Measurements from ENCODE around the gene MINDY2. TPM values are rescaled to one million over a fixed set of nuclear protein-coding genes. Genes with fewer than 3 reads are reported as not detected.
"Not testable (repeated sequence)": the region's sequence is repeated elsewhere in the genome, so short reads cannot be mapped to it uniquely, and the experiment has no call there.

Gene MINDY2
- polyA plus RNA-seq, 3 donors, result 3.4 to 10.9 (median 3.4) TPM

- TF ChIP-seq, protein P1, sequence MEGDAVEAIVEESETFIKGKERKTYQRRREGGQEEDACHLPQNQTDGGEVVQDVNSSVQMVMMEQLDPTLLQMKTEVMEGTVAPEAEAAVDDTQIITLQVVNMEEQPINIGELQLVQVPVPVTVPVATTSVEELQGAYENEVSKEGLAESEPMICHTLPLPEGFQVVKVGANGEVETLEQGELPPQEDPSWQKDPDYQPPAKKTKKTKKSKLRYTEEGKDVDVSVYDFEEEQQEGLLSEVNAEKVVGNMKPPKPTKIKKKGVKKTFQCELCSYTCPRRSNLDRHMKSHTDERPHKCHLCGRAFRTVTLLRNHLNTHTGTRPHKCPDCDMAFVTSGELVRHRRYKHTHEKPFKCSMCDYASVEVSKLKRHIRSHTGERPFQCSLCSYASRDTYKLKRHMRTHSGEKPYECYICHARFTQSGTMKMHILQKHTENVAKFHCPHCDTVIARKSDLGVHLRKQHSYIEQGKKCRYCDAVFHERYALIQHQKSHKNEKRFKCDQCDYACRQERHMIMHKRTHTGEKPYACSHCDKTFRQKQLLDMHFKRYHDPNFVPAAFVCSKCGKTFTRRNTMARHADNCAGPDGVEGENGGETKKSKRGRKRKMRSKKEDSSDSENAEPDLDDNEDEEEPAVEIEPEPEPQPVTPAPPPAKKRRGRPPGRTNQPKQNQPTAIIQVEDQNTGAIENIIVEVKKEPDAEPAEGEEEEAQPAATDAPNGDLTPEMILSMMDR (IDR thresholded peaks at IDR 0.05), result no peak
- Histone ChIP-seq H2AFZ (ENCODE audit: insufficient read depth, low read depth, low read length, poor library complexity, severe bottlenecking) (no peak overlapping the region), H3K79me2 (ENCODE audit: insufficient read depth, low read length) (no peaks in the 10 kb centered on the region), H3K4me3 (replicated peaks in 1 of 3; ENCODE audit: low read depth in 2 of 3, low read length in 3 of 3) (no peak overlapping the region), H4K20me1 (ENCODE audit: insufficient read depth, low read length) (no peaks in the 10 kb centered on the region), H3K36me3 (replicated peaks in 1 of 2; ENCODE audit: control insufficient read depth in 1 of 2, insufficient read depth in 2 of 2, low read length in 2 of 2) (peaks cover 6 to 27% of the 10 kb centered on the region in 2 donors), H3K9me3 (replicated peaks in 1 of 2; ENCODE audit: control insufficient read depth in 1 of 2, insufficient read depth in 1 of 2, low read length in 2 of 2) (no peaks in the 10 kb centered on the region), H3K27ac (ENCODE audit: low read depth in 1 of 2, low read length in 2 of 2) (no peak overlapping the region), H3K27me3 (ENCODE audit: control insufficient read depth in 2 of 2, insufficient read depth in 2 of 2, low read length in 2 of 2) (no peaks in the 10 kb centered on the region), H3K4me2 (replicated peaks; ENCODE audit: extremely low read depth, low read length, poor library complexity, severe bottlenecking) (no peak overlapping the region), H3K4me1 (ENCODE audit: control insufficient read depth in 1 of 2, insufficient read depth in 2 of 2, low read length in 2 of 2) (no peaks in the 10 kb centered on the region), H3K9ac (ENCODE audit: insufficient read depth, low read length, poor library complexity, severe bottlenecking) (no peak overlapping the region)
- intact Hi-C loops (cut with micrococcal nuclease), result no loop called here
- Mint-ChIP-seq H3K9me3 (no peaks in the 10 kb centered on the region), H3K4me1 (no peaks in the 10 kb centered on the region), H3K27me3 (ENCODE audit: low read depth in 3 of 3) (no peaks in the 10 kb centered on the region), H3K36me3 (peaks cover 29 to 46% of the 10 kb centered on the region in 2 donors), H3K4me3 (no peak overlapping the region), H3K27ac (no peak overlapping the region)
- DNase-seq, result no peak
- WGBS (ENCODE audit: insufficient coverage), result 100% methylated on average over 4 of the region's 4 CpGs
These were observed 71.8 kb downstream of the MINDY2 start for GRCh38 chr15:58842713-58843396.

DNA sequence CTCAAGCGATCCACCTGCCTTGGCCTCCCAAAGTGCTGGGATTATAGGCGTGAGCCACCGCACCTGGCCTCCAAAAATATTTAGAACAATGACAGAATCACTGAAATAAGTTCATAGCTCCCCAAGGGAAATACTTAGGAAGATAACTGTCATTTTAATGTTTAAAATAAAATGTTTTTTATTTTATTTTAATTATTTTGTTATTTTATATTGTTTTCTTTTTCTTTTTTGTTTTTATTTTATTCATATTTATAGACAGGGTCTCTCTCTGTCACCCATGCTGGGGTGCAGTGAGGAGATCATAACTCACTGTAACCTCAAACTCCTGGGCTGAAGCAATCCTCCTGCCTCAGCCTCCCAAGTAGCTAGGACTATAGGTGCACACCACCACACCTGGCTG, 80.1 kb downstream of the MINDY2 start:
- H3K9me3 Mint-ChIP-seq; H3K4me1 Mint-ChIP-seq; H3K79me2 ChIP-seq (ENCODE audit: insufficient read depth, low read length); H3K9ac ChIP-seq (ENCODE audit: insufficient read depth, low read length, poor library complexity, severe bottlenecking); H3K27ac ChIP-seq (ENCODE audit: low read depth in 1 of 2, low read length in 2 of 2); H3K27me3 Mint-ChIP-seq (ENCODE audit: low read depth in 3 of 3); H3K9me3 ChIP-seq (replicated peaks in 1 of 2; ENCODE audit: control insufficient read depth in 1 of 2, insufficient read depth in 1 of 2, low read length in 2 of 2); H3K4me3 ChIP-seq (replicated peaks in 1 of 3; ENCODE audit: low read depth in 2 of 3, low read length in 3 of 3); H4K20me1 ChIP-seq (ENCODE audit: insufficient read depth, low read length); DNase-seq; intact Hi-C loops (cut with micrococcal nuclease); H3K4me2 ChIP-seq (replicated peaks; ENCODE audit: extremely low read depth, low read length, poor library complexity, severe bottlenecking); H2AFZ ChIP-seq (ENCODE audit: insufficient read depth, low read depth, low read length, poor library complexity, severe bottlenecking); H3K4me1 ChIP-seq (ENCODE audit: control insufficient read depth in 1 of 2, insufficient read depth in 2 of 2, low read length in 2 of 2); H3K27ac Mint-ChIP-seq; H3K27me3 ChIP-seq (ENCODE audit: control insufficient read depth in 2 of 2, insufficient read depth in 2 of 2, low read length in 2 of 2); H3K4me3 Mint-ChIP-seq: not testable (repeated sequence)
- H3K36me3 ChIP-seq (replicated peaks in 1 of 2; ENCODE audit: control insufficient read depth in 1 of 2, insufficient read depth in 2 of 2, low read length in 2 of 2), result peaks cover 15 to 45% of the 10 kb centered on the region in 2 donors
- peaks cover 37 to 64% of the 10 kb centered on the region in 2 donors for H3K36me3 Mint-ChIP-seq
- no CpG with 5 or more reads among the region's 3 CpGs for WGBS (ENCODE audit: insufficient coverage)

All from CD14-positive monocyte (primary cell).